ENCODE results near the gene FEM1B.

Gene FEM1B

GRCh38 chr15:68325726-68326125 lies 48.2 kb downstream of the FEM1B start:
- no peak for DNase-seq (ENCODE audit: low spot score)

GRCh38 chr15:68326711-68327354 lies 49.3 kb downstream of the FEM1B start:
- DNase-seq (ENCODE audit: low spot score) = no peak

- no peak for DNase-seq (ENCODE audit: low spot score)
Observed at GRCh38 chr15:68328443-68328842, 50.9 kb downstream of the FEM1B start.

GRCh38 chr15:68328964-68329363 lies 51.4 kb downstream of the FEM1B start:
- no peak for DNase-seq (ENCODE audit: low spot score)

- DNase-seq (ENCODE audit: low spot score) = no peak
Observed at GRCh38 chr15:68330416-68330815, 52.9 kb downstream of the FEM1B start.

GRCh38 chr15:68330901-68331300 lies 53.4 kb downstream of the FEM1B start:
- DNase-seq (ENCODE audit: low spot score) = peak; percentile 77

GRCh38 chr15:68332266-68332665 lies 54.7 kb downstream of the FEM1B start:
- DNase-seq (ENCODE audit: low spot score) = no peak

- no peak for DNase-seq (ENCODE audit: low spot score)
Observed at GRCh38 chr15:68333775-68334470, 56.4 kb downstream of the FEM1B start.

GRCh38 chr15:68334661-68335124 lies 57.1 kb downstream of the FEM1B start:
- DNase-seq (ENCODE audit: low spot score) = no peak

- DNase-seq (ENCODE audit: low spot score) = peak; percentile 58
Observed at GRCh38 chr15:68335251-68335650, 57.7 kb downstream of the FEM1B start.

- DNase-seq (ENCODE audit: low spot score) = no peak
Observed at GRCh38 chr15:68335655-68336054, 58.1 kb downstream of the FEM1B start.

GRCh38 chr15:68336516-68336915 lies 59.0 kb downstream of the FEM1B start:
- DNase-seq (ENCODE audit: low spot score) = no peak

- no peak for DNase-seq (ENCODE audit: low spot score)
Observed at GRCh38 chr15:68337826-68338225, 60.3 kb downstream of the FEM1B start.

GRCh38 chr15:68339481-68339880 lies 61.9 kb downstream of the FEM1B start:
- DNase-seq (ENCODE audit: low spot score) = no peak

GRCh38 chr15:68340726-68341671 lies 63.5 kb downstream of the FEM1B start:
- DNase-seq (ENCODE audit: low spot score) = no peak

- no peak for DNase-seq (ENCODE audit: low spot score)
Observed at GRCh38 chr15:68341760-68342725, 64.5 kb downstream of the FEM1B start.

- DNase-seq (ENCODE audit: low spot score) = no peak
Observed at GRCh38 chr15:68343579-68344225, 66.2 kb downstream of the FEM1B start.

GRCh38 chr15:68344600-68344999 lies 67.1 kb downstream of the FEM1B start:
- no peak for DNase-seq (ENCODE audit: low spot score)
